C4-2B (cell line): ENCODE measurements around the gene ETV6.

Experiments
- ZFX ChIP-seq: fragments of 450-650 bp; IDR thresholded peaks from 2 replicates; pipeline ENCODE4 v1.6.1; 2017
- TF ChIP-seq, protein P1 (sequence below): fragments of 450-650 bp; conservative IDR thresholded peaks from 2 replicates; pipeline ENCODE4 v1.5.1; 2017; ENCODE audit warnings: mild to moderate bottlenecking

DNA sequence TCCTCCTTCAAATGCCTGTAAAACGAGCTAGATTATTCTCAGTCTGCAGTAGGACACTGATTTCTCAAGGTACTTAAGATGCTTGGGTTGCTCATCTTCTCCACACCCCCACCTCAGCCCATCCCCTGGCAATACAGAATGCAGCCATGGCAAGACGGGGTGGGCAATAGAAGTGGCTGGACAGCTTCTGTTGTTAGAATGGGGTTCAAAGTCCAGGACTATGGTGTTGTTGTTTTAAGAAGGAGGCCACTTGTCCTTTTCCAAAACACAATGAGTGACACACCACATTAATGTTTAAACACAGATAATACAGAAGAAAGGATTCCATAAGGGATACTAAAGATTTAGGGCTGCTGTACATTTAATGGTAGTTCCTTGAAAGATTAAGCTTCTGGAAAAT lies 232.4 kb downstream of the ETV6 start:
- TF ChIP-seq, protein P1, sequence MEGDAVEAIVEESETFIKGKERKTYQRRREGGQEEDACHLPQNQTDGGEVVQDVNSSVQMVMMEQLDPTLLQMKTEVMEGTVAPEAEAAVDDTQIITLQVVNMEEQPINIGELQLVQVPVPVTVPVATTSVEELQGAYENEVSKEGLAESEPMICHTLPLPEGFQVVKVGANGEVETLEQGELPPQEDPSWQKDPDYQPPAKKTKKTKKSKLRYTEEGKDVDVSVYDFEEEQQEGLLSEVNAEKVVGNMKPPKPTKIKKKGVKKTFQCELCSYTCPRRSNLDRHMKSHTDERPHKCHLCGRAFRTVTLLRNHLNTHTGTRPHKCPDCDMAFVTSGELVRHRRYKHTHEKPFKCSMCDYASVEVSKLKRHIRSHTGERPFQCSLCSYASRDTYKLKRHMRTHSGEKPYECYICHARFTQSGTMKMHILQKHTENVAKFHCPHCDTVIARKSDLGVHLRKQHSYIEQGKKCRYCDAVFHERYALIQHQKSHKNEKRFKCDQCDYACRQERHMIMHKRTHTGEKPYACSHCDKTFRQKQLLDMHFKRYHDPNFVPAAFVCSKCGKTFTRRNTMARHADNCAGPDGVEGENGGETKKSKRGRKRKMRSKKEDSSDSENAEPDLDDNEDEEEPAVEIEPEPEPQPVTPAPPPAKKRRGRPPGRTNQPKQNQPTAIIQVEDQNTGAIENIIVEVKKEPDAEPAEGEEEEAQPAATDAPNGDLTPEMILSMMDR: no peak
- TF ChIP-seq ZFX: no peak
